ENCODE results near the gene NID1.

DNA sequence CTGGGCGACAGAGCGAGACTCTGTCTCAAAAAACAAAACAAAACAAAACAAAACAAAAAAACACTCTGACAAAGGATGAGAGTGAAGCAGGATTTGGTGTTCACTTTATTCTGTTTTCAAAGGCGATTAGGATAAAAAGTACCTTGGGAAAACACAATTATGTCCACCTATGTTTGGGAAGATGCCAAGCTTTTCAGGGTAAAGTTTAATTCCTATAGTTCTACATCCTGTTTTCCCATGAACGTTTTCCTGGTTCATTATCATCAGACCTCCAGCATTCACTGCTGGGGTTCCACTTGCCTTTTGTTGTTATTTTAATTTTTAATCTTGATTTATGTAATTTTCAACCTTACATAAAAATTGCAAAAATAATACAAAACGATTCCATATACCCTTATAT lies 4.9 kb upstream of the NID1 start:
- TF ChIP-seq, protein P1, sequence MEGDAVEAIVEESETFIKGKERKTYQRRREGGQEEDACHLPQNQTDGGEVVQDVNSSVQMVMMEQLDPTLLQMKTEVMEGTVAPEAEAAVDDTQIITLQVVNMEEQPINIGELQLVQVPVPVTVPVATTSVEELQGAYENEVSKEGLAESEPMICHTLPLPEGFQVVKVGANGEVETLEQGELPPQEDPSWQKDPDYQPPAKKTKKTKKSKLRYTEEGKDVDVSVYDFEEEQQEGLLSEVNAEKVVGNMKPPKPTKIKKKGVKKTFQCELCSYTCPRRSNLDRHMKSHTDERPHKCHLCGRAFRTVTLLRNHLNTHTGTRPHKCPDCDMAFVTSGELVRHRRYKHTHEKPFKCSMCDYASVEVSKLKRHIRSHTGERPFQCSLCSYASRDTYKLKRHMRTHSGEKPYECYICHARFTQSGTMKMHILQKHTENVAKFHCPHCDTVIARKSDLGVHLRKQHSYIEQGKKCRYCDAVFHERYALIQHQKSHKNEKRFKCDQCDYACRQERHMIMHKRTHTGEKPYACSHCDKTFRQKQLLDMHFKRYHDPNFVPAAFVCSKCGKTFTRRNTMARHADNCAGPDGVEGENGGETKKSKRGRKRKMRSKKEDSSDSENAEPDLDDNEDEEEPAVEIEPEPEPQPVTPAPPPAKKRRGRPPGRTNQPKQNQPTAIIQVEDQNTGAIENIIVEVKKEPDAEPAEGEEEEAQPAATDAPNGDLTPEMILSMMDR (IDR thresholded peaks at IDR 0.05; ENCODE audit: extremely low read depth in 1 of 2, insufficient read depth in 1 of 2, low read depth in 1 of 2, low read length in 2 of 2) = no peak
- TF ChIP-seq POLR2AphosphoS5 (IDR thresholded peaks at IDR 0.05; ENCODE audit: insufficient read depth, low read depth, low read length) = no peak
- no peak for TF ChIP-seq JUN (IDR thresholded peaks at IDR 0.05; ENCODE audit: borderline replicate concordance, insufficient read depth, insufficient read length, low read depth)
- no peak for TF ChIP-seq POLR2A (IDR thresholded peaks at IDR 0.05; ENCODE audit: low read depth, low read length)

Data from endothelial cell of umbilical vein (primary cell).